ENCODE data around the gene CFAP97D2.
"Not testable (repeated sequence)": the region's sequence is repeated elsewhere in the genome, so short reads cannot be mapped to it uniquely, and the experiment has no call there.

The CFAP97D2 gene

GRCh38 chr13:114174529-114174961, 4.5 kb upstream of the CFAP97D2 start:
- no peak for DNase-seq (ENCODE audit: low spot score)
- in situ Hi-C loops (cut with MboI; ENCODE audit: low sequenced_read_pairs, unreplicated experiment) = no loop called here
- TF ChIP-seq, protein P1, sequence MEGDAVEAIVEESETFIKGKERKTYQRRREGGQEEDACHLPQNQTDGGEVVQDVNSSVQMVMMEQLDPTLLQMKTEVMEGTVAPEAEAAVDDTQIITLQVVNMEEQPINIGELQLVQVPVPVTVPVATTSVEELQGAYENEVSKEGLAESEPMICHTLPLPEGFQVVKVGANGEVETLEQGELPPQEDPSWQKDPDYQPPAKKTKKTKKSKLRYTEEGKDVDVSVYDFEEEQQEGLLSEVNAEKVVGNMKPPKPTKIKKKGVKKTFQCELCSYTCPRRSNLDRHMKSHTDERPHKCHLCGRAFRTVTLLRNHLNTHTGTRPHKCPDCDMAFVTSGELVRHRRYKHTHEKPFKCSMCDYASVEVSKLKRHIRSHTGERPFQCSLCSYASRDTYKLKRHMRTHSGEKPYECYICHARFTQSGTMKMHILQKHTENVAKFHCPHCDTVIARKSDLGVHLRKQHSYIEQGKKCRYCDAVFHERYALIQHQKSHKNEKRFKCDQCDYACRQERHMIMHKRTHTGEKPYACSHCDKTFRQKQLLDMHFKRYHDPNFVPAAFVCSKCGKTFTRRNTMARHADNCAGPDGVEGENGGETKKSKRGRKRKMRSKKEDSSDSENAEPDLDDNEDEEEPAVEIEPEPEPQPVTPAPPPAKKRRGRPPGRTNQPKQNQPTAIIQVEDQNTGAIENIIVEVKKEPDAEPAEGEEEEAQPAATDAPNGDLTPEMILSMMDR (IDR thresholded peaks at IDR 0.05; ENCODE audit: borderline replicate concordance, control extremely low read depth, extremely low read depth, insufficient read depth, missing control alignments) = no peak

GRCh38 chr13:114176359-114176902, 2.6 kb upstream of the CFAP97D2 start:
- DNase-seq (ENCODE audit: low spot score); in situ Hi-C loops (cut with MboI; ENCODE audit: low sequenced_read_pairs, unreplicated experiment): not testable (repeated sequence)

DNA sequence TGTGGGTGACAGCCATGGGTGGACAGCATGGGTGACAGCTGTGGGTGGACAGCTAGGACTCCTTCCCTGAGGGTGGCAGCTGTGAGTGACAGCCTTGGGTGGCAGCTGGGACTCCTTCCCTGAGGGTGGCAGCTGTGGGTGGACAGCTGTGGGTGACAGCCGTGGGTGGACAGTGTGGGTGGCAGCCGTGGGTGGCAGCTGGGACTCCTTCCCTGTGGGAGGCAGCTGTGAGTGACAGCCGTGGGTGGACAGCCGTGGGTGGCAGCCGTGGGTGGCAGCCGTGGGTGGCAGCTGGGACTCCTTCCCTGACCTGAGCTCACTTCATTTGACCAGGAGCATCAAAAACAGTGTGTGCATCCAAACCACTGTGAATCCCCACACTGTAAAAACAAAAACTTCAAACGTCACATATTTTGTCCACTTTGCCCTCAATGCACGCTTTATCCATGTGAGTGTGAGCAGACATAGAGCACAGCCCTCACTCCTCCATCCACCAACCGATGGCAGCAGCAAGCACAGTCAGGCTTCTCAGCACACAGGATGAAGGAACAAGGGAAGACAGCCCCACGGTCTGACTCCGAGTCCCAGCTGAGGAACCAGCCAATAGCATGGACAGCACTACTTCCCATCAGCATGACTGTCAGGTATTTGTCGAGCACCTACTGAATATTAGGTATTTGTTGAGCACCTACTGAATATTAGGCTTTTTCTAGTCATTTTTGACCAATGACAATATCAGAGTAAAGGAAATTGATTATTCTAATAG, 1.6 kb upstream of the CFAP97D2 start:
- in situ Hi-C loops (cut with MboI; ENCODE audit: low sequenced_read_pairs, unreplicated experiment) = no loop called here
- DNase-seq (ENCODE audit: low spot score) = no peak
- TF ChIP-seq, protein P1 (IDR thresholded peaks at IDR 0.05; ENCODE audit: borderline replicate concordance, control extremely low read depth, extremely low read depth, insufficient read depth, missing control alignments) = no peak

DNA sequence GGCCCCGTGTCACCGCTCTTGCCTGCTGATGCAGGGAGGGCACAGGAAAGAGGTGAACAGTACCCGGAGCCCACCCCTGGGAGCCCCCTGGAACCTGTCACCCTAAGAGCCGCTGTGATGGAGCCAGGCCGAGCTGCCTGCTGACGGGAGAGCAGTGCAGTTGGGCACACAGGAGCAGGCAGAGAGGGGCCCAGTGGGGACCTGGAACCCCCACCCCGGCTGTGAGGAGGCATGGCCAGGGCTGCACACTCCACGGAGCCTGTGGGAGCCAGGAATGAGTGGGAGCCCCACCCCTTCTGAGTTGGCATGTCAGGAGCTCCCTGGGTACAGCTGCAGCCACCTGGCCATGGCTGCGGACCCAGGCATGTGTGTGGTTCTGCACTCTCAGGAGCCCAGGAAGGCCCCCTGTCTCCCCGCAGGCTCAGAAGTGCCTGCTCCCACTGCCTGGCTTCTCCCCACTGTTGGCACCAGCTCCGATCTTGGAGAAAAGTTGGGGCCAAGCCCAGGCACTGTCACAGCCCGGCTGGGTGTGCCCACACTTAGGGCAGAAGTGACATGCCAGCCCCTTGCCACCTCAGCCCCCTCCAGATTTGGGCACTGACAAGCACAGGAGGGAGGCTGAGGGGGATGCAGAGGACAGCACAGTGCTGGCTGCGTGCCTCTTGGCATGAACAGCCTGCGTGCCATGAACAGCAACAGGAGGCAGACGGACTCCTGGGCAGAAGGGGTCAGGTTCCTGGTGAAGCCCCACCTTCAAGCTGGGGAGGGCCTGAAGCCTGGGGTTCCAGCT, 6.3 kb downstream of the CFAP97D2 start:
- TF ChIP-seq, protein P1 (IDR thresholded peaks at IDR 0.05; ENCODE audit: borderline replicate concordance, control extremely low read depth, extremely low read depth, insufficient read depth, missing control alignments) = no peak
- in situ Hi-C loops (cut with MboI; ENCODE audit: low sequenced_read_pairs, unreplicated experiment) = no loop called here
- no peak for DNase-seq (ENCODE audit: low spot score)

DNA sequence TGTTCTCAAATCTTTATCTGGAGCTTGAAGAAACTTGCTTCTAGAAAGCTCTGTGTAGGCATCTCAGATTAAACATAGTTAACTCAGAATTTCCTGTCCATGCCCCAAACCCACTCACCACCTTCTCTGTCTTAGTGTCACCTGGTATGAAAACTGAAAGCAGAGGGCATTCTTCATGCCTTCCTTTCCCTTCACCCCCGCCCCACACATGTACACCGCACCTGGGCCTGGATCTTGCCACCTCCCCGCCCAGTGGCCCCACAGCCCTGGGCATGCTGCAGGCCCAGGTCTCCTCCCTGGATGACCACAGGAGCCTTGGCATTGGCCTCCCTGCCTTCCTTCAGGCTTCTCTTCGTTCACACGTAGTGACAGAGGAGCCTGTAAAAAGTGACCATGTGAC, 15.8 kb downstream of the CFAP97D2 start:
- in situ Hi-C loops (cut with MboI; ENCODE audit: low sequenced_read_pairs, unreplicated experiment) = no loop called here
- TF ChIP-seq, protein P1 (IDR thresholded peaks at IDR 0.05; ENCODE audit: borderline replicate concordance, control extremely low read depth, extremely low read depth, insufficient read depth, missing control alignments) = no peak
- DNase-seq (ENCODE audit: low spot score) = no peak

DNA sequence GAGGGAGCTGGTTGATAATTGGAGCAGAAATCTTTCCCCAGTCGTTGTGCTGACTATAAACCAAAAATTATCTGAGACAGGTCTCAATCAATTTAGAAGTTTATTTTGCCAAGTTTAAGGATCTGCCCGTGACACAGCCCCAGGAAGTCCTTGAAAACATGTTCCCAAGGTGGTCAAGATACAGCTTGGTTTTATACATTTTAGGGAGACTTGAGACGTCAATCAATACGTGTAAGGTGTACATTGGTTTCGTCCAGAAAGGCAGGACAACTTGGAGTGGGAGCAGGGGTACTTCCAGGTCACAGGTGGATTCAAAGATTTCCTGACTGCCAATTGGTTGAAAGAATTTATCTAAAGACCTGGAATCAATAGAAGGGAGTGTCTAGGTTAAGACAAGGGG, 17.6 kb downstream of the CFAP97D2 start:
- in situ Hi-C loops (cut with MboI; ENCODE audit: low sequenced_read_pairs, unreplicated experiment) = no loop called here
- TF ChIP-seq, protein P1 (IDR thresholded peaks at IDR 0.05; ENCODE audit: borderline replicate concordance, control extremely low read depth, extremely low read depth, insufficient read depth, missing control alignments) = no peak
- DNase-seq (ENCODE audit: low spot score) = no peak

DNA sequence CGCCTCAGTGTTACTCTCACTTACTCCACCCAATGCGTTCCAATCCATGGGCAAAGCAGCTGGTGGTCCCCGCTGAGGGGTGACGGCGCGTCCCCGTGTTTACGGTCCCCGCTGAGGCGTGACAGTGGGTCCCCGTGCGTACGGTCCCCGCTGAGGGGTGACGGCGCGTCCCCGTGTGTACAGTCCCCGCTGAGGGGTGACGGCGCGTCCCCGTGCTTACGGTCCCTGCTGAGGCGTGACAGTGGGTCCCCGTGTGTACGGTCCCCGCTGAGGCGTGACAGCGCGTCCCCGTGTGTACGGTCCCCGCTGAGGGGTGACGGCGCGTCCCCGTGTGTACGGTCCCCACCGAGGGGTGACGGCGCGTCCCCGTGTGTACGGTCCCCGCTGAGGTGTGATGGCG, 19.5 kb downstream of the CFAP97D2 start:
- in situ Hi-C loops (cut with MboI; ENCODE audit: low sequenced_read_pairs, unreplicated experiment) = no loop called here

DNA sequence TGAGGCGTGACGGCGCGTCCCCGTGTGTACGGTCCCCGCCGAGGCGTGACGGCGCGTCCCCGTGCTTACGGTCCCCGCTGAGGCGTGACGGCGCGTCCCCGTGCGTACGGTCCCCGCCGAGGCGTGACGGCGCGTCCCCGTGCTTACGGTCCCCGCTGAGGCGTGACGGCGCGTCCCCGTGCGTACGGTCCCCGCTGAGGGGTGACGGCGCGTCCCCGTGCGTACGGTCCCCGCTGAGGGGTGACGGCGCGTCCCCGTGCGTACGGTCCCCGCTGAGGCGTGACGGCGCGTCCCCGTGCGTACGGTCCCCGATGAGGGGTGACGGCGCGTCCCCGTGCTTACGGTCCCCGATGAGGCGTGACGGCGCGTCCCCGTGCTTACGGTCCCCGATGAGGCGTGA, 20.5 kb downstream of the CFAP97D2 start:
- in situ Hi-C loops (cut with MboI; ENCODE audit: low sequenced_read_pairs, unreplicated experiment) = not testable (repeated sequence)

More for the DNA sequence above, 19.5 kb downstream of the CFAP97D2 start:
- DNase-seq (ENCODE audit: low spot score) = no peak
- TF ChIP-seq, protein P1 (IDR thresholded peaks at IDR 0.05; ENCODE audit: borderline replicate concordance, control extremely low read depth, extremely low read depth, insufficient read depth, missing control alignments) = no peak

More for the DNA sequence above, 20.5 kb downstream of the CFAP97D2 start:
- DNase-seq (ENCODE audit: low spot score) = not testable (repeated sequence)
